Measurements from ENCODE around the gene RNASEL. TPM values are rescaled to one million over a fixed set of nuclear protein-coding genes. Genes with fewer than 3 reads are reported as not detected.

RNASEL gene, protein sequence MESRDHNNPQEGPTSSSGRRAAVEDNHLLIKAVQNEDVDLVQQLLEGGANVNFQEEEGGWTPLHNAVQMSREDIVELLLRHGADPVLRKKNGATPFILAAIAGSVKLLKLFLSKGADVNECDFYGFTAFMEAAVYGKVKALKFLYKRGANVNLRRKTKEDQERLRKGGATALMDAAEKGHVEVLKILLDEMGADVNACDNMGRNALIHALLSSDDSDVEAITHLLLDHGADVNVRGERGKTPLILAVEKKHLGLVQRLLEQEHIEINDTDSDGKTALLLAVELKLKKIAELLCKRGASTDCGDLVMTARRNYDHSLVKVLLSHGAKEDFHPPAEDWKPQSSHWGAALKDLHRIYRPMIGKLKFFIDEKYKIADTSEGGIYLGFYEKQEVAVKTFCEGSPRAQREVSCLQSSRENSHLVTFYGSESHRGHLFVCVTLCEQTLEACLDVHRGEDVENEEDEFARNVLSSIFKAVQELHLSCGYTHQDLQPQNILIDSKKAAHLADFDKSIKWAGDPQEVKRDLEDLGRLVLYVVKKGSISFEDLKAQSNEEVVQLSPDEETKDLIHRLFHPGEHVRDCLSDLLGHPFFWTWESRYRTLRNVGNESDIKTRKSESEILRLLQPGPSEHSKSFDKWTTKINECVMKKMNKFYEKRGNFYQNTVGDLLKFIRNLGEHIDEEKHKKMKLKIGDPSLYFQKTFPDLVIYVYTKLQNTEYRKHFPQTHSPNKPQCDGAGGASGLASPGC
- 2.0 and 6.5 TPM in 2 replicates for total RNA-seq

DNA sequence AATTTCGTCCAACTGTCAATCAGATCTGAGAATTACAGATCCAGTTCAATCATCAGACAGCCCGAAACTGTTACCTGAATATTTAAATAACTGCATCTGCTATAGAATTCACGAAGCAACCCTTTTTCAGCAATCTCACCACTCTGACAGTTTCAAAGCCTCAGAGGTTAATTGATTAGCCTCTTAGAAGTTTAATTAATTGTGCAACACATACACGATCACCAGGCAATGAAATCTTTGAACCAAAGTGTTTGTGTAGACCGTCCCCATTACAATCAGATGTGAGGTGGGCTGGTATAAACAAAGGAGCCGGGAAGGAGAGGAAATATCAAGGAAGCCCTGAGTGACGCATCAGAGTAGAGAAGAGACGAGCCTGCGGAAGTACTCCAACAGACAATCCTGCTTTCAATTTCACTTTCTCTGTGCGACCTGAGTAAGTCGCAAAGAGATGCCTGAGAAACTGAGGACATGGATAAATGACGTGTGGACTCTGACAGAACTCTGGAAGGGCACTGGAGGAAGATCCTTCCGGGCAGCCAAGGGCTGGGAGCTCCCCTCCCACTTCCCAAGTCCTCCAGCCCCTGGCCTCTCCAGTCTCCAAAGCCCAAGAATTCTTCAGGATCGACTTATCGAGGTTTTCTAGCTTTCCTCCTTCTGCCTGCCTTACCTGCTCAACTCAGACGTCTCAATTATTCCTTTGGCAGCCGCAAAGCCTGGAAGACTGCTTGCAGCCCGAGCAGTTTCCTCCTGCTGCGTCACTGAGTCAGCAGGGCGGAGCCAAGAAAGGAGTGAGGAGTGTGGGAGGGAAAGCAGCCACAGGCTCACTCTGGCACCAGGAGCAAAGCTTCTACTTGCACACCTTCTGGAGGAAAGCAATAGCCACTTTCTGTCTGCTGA lies at the start of gene RNASEL:
TSS of gene RNASEL (minus strand) at position 757 of the 897 bp plus-strand sequence. CDS start 2,450 bp downstream, outside the sequence.

DNA sequence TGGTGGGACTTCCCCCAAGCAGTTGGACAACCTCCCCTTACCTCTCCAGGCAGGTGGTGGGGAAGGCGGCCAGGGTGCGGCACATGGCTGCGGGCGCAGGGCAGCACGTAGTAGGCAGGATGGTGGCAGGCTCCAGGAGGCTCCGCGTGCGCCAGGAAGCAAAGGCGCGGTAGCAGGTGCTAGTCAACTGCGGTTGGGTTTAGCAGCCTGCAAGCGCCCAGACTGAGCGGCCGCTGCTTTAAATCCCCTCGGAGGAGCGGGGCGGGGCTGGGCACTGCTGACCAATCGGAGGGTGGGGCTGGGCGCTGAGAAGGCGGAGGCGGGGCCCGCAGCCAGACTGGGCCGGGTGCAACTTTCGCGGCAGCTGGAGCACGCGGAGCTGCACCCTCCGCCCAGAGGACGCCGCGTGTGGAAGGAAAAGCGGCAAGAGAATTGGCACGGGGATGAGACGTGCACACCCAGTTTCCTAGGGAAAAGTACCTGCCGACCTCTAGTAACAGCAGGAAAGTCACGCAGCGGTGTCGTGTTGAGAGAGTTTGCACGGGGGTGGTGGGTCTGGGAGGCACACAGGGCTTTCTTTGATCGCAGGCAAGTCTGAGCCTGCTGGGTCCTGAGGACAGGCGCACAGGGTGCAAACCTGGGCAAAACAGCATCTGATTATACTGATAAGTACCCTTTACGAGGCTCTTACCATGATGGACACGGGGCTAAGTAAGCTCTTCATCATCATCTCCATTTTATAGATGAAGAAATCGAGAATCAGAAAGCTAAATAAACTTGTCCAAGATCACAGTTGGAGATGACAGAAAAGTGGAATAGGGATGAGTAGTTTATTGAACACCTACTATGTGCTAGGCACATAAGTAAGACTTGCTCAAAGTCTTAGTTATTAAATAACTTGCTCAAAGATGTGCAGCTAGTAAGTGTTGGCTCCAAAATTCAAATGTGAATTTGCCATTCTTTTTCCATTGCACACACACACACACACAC lies 15.4 kb upstream of the RNASEL start, which contains the start of gene RGS16:
TSS of gene RGS16 (minus strand) at position 215 of the 990 bp plus-strand sequence. CDS start at position 85, 130 bp downstream.

Other genes starting within 250 kb of the RNASEL start
- gene GLUL, start 197.5 kb downstream of the RNASEL start, total RNA-seq, result 225 and 245 TPM in 2 replicates
- gene TEDDM1, start 188.6 kb downstream of the RNASEL start, total RNA-seq, result not detected in 2 replicates
- gene RGSL1, start 139.1 kb downstream of the RNASEL start, total RNA-seq, result not detected in 2 replicates
- under 0.01 TPM in 2 replicates for gene RGS16, start 15.1 kb upstream of the RNASEL start, total RNA-seq
- not detected in 2 replicates for gene RGS8, start 95.3 kb upstream of the RNASEL start, total RNA-seq
- gene NPL, start 200.5 kb upstream of the RNASEL start, total RNA-seq, result 0.54 and 1.0 TPM in 2 replicates